ENCODE data around the gene RNF220.

DNA sequence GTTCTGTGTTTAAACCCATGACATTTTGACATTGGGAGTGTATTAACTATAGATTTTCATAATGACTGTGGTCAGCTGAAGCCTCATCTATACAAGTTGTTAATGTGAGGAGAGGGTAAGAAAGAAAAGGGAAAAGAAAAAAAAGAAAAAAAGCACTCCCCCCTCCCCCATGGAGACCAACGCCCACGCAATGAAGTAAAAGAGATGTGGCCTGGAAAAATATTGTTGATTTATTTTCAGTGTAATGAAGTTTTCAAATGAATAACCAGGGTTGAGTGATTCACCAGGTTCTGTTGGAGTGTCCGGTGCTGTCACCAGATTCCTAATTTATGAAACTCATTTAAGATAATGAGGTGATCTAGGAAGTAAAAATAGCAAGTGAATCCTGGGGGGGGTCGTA lies 4.7 kb downstream of the RNF220 start:
- TF ChIP-seq, protein P1, sequence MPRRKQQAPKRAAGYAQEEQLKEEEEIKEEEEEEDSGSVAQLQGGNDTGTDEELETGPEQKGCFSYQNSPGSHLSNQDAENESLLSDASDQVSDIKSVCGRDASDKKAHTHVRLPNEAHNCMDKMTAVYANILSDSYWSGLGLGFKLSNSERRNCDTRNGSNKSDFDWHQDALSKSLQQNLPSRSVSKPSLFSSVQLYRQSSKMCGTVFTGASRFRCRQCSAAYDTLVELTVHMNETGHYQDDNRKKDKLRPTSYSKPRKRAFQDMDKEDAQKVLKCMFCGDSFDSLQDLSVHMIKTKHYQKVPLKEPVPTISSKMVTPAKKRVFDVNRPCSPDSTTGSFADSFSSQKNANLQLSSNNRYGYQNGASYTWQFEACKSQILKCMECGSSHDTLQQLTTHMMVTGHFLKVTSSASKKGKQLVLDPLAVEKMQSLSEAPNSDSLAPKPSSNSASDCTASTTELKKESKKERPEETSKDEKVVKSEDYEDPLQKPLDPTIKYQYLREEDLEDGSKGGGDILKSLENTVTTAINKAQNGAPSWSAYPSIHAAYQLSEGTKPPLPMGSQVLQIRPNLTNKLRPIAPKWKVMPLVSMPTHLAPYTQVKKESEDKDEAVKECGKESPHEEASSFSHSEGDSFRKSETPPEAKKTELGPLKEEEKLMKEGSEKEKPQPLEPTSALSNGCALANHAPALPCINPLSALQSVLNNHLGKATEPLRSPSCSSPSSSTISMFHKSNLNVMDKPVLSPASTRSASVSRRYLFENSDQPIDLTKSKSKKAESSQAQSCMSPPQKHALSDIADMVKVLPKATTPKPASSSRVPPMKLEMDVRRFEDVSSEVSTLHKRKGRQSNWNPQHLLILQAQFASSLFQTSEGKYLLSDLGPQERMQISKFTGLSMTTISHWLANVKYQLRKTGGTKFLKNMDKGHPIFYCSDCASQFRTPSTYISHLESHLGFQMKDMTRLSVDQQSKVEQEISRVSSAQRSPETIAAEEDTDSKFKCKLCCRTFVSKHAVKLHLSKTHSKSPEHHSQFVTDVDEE (CRISPR knock-in tag; IDR thresholded peaks at IDR 0.05) = no peak
- TF ChIP-seq CSRNP3 (CRISPR knock-in tag; IDR thresholded peaks at IDR 0.05) (no peak), OSR1 (CRISPR knock-in tag; IDR thresholded peaks at IDR 0.05) (no peak), BACH2 (CRISPR knock-in tag; IDR thresholded peaks at IDR 0.05; ENCODE audit: borderline replicate concordance) (no peak), ARNTL (CRISPR knock-in tag; IDR thresholded peaks at IDR 0.05; ENCODE audit: borderline replicate concordance, low read depth) (no peak), ZFP3 (CRISPR knock-in tag; IDR thresholded peaks at IDR 0.05) (no peak), SNAI2 (CRISPR knock-in tag; IDR thresholded peaks at IDR 0.05) (no peak), PATZ1 (CRISPR knock-in tag; IDR thresholded peaks at IDR 0.05; ENCODE audit: borderline replicate concordance) (no peak), ZNF565 (CRISPR knock-in tag; conservative IDR thresholded peaks at IDR 0.05; ENCODE audit: low read depth) (no peak), TCF4 (CRISPR knock-in tag; IDR thresholded peaks at IDR 0.05; ENCODE audit: borderline replicate concordance) (no peak), CREB5 (CRISPR knock-in tag; IDR thresholded peaks at IDR 0.05; ENCODE audit: low read depth) (no peak), ZFP30 (CRISPR knock-in tag; IDR thresholded peaks at IDR 0.05) (no peak), ESRRG (CRISPR knock-in tag; IDR thresholded peaks at IDR 0.05) (no peak)

All from SK-N-SH treated with all-trans-retinoic acid at 6 μM for 48 hours (cell line).